GM21528 (cell line): ENCODE results near the gene PET100.

ENCODE experiments used
- ATAC-seq: cut with Tn5 transposase; IDR thresholded peaks from one replicate; pipeline ENCODE4 v1.9.1; 2021; ENCODE audit warnings: mild to moderate bottlenecking, moderate library complexity; ENCODE audit not compliant: unreplicated experiment, low FRiP score

PET100 gene

GRCh38 chr19:7611541-7612279 is 17.9 kb upstream of the PET100 start:
- ATAC-seq, result no peak

GRCh38 chr19:7612282-7613274 is 17.0 kb upstream of the PET100 start:
- no peak for ATAC-seq

GRCh38 chr19:7614859-7615741 is 14.5 kb upstream of the PET100 start:
- no peak for ATAC-seq

GRCh38 chr19:7617172-7617571 is 12.4 kb upstream of the PET100 start:
- no peak for ATAC-seq

GRCh38 chr19:7617735-7618134 is 11.9 kb upstream of the PET100 start:
- no peak for ATAC-seq

- ATAC-seq, result no peak
Observed at GRCh38 chr19:7618348-7618747, 11.2 kb upstream of the PET100 start.

- ATAC-seq, result no peak
Observed at GRCh38 chr19:7618771-7619510, 10.7 kb upstream of the PET100 start.

GRCh38 chr19:7619671-7620441 is 9.7 kb upstream of the PET100 start:
- ATAC-seq, result no peak

GRCh38 chr19:7620442-7621412 is 8.9 kb upstream of the PET100 start:
- no peak for ATAC-seq

GRCh38 chr19:7622933-7623685 is 6.5 kb upstream of the PET100 start:
- ATAC-seq, result no peak

- no peak for ATAC-seq
Observed at GRCh38 chr19:7623725-7624603, 5.6 kb upstream of the PET100 start.

GRCh38 chr19:7624810-7625209 is 4.8 kb upstream of the PET100 start:
- ATAC-seq, result no peak

GRCh38 chr19:7625763-7626372 is 3.7 kb upstream of the PET100 start:
- no peak for ATAC-seq

GRCh38 chr19:7627166-7627565 is 2.4 kb upstream of the PET100 start:
- no peak for ATAC-seq

- no peak for ATAC-seq
Observed at GRCh38 chr19:7628589-7629311, 843 bp upstream of the PET100 start.
